ENCODE data around the gene CABLES1. TPM values are rescaled to one million over a fixed set of nuclear protein-coding genes. Genes with fewer than 3 reads are reported as not detected.

Gene CABLES1
- total RNA-seq, 1 donor from 2014 or later = 3.1 TPM

DNA sequence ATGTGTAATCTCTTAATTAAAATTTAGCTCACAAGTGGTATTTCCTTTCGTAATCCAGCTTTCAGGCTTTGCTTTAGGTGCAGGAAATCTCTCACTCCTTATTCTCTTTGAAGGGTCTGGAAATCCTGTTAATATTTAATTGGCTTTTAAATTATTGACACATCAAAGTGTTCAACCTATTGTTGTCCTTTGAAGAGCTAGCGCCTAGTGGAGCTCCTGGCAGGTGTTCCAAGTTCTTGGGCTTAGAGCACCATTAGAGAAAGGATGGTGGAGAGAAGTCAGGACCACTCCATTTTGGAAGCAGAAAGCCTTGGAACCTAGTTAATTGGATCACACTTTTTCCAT, 92.4 kb downstream of the CABLES1 start:
- peaks cover 4% of the 10 kb centered on the region for H3K36me3 Mint-ChIP-seq (ENCODE audit: unreplicated experiment)
- H3K4me3 Mint-ChIP-seq (ENCODE audit: unreplicated experiment) = no peak overlapping the region
- H3K9me3 Mint-ChIP-seq (ENCODE audit: unreplicated experiment) = peaks cover 3% of the 10 kb centered on the region
- H3K27ac Mint-ChIP-seq (ENCODE audit: unreplicated experiment) = no peak overlapping the region
- no peak for DNase-seq
- TF ChIP-seq, protein P1, sequence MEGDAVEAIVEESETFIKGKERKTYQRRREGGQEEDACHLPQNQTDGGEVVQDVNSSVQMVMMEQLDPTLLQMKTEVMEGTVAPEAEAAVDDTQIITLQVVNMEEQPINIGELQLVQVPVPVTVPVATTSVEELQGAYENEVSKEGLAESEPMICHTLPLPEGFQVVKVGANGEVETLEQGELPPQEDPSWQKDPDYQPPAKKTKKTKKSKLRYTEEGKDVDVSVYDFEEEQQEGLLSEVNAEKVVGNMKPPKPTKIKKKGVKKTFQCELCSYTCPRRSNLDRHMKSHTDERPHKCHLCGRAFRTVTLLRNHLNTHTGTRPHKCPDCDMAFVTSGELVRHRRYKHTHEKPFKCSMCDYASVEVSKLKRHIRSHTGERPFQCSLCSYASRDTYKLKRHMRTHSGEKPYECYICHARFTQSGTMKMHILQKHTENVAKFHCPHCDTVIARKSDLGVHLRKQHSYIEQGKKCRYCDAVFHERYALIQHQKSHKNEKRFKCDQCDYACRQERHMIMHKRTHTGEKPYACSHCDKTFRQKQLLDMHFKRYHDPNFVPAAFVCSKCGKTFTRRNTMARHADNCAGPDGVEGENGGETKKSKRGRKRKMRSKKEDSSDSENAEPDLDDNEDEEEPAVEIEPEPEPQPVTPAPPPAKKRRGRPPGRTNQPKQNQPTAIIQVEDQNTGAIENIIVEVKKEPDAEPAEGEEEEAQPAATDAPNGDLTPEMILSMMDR (IDR thresholded peaks at IDR 0.05; ENCODE audit: partially characterized antibody, unreplicated experiment) = no peak
- H3K4me1 Mint-ChIP-seq (ENCODE audit: low read depth, unreplicated experiment) = peaks cover 7% of the 10 kb centered on the region
- peaks cover 3% of the 10 kb centered on the region for H3K27me3 Mint-ChIP-seq (ENCODE audit: unreplicated experiment)

DNA sequence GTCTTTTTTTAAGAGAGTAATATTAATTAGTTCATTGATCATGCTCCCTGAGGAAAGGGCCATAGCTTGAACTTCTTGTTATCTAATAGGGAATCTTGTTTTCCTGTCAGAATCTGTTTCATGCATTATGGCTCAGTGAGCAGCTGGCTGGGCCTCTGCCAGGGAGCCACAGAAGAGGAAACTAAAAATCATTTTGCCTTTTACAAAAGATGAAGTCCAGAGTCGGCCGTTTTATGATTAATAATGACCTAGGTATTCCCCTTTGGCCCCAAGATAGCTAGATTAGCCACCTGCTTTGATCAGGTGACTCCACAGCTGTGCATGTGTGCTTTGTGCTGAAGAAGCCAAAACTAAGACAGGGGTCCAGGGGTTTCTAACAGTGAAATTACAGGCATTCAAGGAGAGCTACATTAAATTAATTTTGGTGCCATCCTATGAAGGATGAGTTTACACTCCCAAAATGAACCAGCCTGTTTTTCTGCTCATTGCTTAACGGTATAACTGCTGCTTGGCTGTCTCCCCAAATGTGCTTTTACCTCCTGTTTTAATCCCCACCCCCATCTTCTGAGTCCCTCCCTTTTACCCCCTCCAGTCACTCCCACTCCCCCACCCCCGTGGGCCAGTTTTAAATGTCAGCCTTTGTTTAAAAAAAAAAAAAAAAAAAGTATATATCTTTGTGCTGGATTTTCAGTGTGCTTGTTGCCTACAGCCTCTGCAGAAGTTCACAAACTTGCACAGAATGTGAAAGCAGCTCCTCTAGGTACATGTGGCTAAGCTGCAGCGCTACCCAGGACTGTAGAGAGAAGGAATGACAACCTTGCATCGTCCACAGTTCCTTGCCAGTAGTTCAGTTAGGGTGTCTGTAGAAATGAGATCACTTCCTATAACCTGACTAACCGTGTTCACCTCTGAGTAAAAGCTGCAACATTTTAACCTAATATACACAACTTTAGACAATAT, 93.1 kb downstream of the CABLES1 start:
- Mint-ChIP-seq H3K4me3 (ENCODE audit: unreplicated experiment) (no peak overlapping the region), H3K27me3 (ENCODE audit: unreplicated experiment) (peaks cover 4% of the 10 kb centered on the region), H3K27ac (ENCODE audit: unreplicated experiment) (no peak overlapping the region), H3K9me3 (ENCODE audit: unreplicated experiment) (peaks cover 3% of the 10 kb centered on the region), H3K4me1 (ENCODE audit: low read depth, unreplicated experiment) (peaks cover 7% of the 10 kb centered on the region), H3K36me3 (ENCODE audit: unreplicated experiment) (peaks cover 4% of the 10 kb centered on the region)
- TF ChIP-seq, protein P1 (IDR thresholded peaks at IDR 0.05; ENCODE audit: partially characterized antibody, unreplicated experiment) = no peak
- DNase-seq = no peak

DNA sequence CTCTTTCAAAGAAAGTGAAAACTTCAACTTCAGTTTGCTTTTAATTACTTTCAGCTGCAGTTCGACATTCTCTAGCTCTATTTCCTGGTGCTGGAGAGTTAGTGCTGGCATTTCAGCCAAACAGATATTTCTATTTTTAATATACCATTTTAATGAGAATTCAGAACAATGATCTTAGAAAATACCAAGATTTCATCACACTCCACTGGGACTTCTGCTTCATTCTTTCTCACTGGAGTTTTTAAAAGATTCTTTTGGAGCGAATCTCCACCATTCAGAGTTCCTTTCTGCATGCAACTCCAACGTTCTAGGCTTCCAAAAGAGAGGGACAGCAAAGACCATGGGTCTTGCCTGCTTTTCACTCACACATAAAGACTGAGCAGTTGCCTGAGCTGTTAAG, 94.2 kb downstream of the CABLES1 start:
- TF ChIP-seq, protein P1 (IDR thresholded peaks at IDR 0.05; ENCODE audit: partially characterized antibody, unreplicated experiment) = no peak
- peaks cover 4% of the 10 kb centered on the region for H3K27me3 Mint-ChIP-seq (ENCODE audit: unreplicated experiment)
- peaks cover 4% of the 10 kb centered on the region for H3K36me3 Mint-ChIP-seq (ENCODE audit: unreplicated experiment)
- no peak overlapping the region for H3K4me3 Mint-ChIP-seq (ENCODE audit: unreplicated experiment)
- H3K27ac Mint-ChIP-seq (ENCODE audit: unreplicated experiment) = no peak overlapping the region
- peaks cover 3% of the 10 kb centered on the region for H3K9me3 Mint-ChIP-seq (ENCODE audit: unreplicated experiment)
- DNase-seq = no peak
- peaks cover 7% of the 10 kb centered on the region for H3K4me1 Mint-ChIP-seq (ENCODE audit: low read depth, unreplicated experiment)

DNA sequence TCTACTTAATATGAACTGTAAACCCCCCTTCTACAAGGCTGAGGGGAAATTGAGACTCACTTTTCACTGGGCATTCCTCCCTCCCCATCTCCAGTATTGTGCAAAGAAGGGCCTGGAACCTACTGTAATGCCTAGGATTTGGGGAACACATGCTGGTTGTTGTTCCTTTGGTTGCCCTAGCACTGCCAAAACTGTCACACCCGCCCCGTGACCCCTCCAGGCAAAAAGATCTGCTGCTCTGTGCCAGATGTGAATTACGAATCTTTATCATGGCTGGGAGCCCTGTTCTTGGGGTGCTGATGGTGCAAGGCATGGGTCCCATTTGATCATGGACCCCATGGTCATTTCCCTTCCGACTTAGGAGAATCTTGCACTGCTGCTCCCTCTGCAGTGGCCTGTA, 95.4 kb downstream of the CABLES1 start:
- H3K27ac Mint-ChIP-seq (ENCODE audit: unreplicated experiment) = peak overlapping the region; percentile 28
- no peak overlapping the region for H3K4me3 Mint-ChIP-seq (ENCODE audit: unreplicated experiment)
- H3K4me1 Mint-ChIP-seq (ENCODE audit: low read depth, unreplicated experiment) = peaks cover 7% of the 10 kb centered on the region
- TF ChIP-seq, protein P1 (IDR thresholded peaks at IDR 0.05; ENCODE audit: partially characterized antibody, unreplicated experiment) = no peak
- peaks cover 4% of the 10 kb centered on the region for H3K36me3 Mint-ChIP-seq (ENCODE audit: unreplicated experiment)
- H3K9me3 Mint-ChIP-seq (ENCODE audit: unreplicated experiment) = peaks cover 2% of the 10 kb centered on the region
- DNase-seq = no peak
- peaks cover 1% of the 10 kb centered on the region for H3K27me3 Mint-ChIP-seq (ENCODE audit: unreplicated experiment)

DNA sequence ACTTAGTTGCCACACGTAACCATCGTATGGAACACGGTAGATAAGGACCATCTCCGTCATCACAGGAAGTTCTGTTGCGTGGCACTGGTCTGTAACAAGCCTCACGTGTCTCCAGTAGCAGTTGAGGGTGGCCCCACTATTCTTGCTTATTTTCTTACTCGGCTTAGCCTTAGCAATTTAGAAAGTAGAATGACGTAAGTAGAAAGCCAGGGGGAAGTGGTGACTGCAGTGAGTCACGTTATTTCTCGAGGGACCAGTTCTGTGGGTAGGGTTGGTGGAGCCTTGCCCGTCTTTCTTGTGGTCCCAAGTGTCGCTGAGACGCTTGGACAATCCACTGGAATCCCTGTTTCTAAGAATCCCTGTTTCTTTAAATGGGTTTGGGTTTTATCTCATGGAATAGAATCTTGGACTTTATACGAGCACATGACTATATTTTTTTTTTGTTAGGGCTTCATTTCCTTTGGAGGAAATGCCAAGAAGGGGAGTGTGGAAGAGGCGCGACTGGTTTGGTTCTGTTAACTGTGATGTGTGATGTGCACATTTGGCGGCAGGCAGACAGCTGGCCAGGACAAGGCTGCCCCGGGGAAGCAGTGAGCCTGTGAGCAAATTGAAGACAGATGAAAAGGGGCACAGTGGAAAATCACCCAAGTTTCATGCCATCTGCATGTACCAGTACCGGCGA, 96.2 kb downstream of the CABLES1 start:
- H3K27ac Mint-ChIP-seq (ENCODE audit: unreplicated experiment) = no peak overlapping the region

More for the DNA sequence above, 96.2 kb downstream of the CABLES1 start:
- peaks cover 1% of the 10 kb centered on the region for H3K27me3 Mint-ChIP-seq (ENCODE audit: unreplicated experiment)
- H3K4me3 Mint-ChIP-seq (ENCODE audit: unreplicated experiment) = no peak overlapping the region
- peaks cover 4% of the 10 kb centered on the region for H3K36me3 Mint-ChIP-seq (ENCODE audit: unreplicated experiment)
- no peak for DNase-seq
- peaks cover 7% of the 10 kb centered on the region for H3K4me1 Mint-ChIP-seq (ENCODE audit: low read depth, unreplicated experiment)
- no peaks in the 10 kb centered on the region for H3K9me3 Mint-ChIP-seq (ENCODE audit: unreplicated experiment)
- TF ChIP-seq, protein P1 (IDR thresholded peaks at IDR 0.05; ENCODE audit: partially characterized antibody, unreplicated experiment) = no peak

Measured in glutamatergic neuron (in vitro differentiated cells).